H1 (cell line): ENCODE data around the gene OPCML. TPM values are rescaled to one million over a fixed set of nuclear protein-coding genes. Genes with fewer than 3 reads are reported as not detected.

ENCODE experiments used
- CTCF ChIA-PET: fragments of 300-600 bp; sonication (Branson Sonifier 250); formaldehyde crosslinking; loops from one replicate; lab custom pipeline; 2021; ENCODE audit not compliant: partially characterized antibody; lab: Charles Lee
- POLR2A ChIA-PET: fragments of 300-600 bp; sonication (Branson Sonifier 250); formaldehyde crosslinking; loops from one replicate; lab custom pipeline; 2021; ENCODE audit warnings: inconsistent platforms; ENCODE audit not compliant: partially characterized antibody; lab: Charles Lee
- DNase-seq, 2 experiments: peaks; one replicate each; pipeline versions ENCODE4 v3.0.0 to v3.0.0-alpha.2; 2010 to 2022; ENCODE audit warnings: low spot score in 2 of 2, low read depth in 1 of 2, mixed read lengths in 1 of 2
- FAIRE-seq: peaks from 2 replicates; lab custom pipeline; 2011; peaks lifted over from hg19 to GRCh38; lab: Jason Lieb, UNC
- H2AFZ ChIP-seq: 2 replicates; pipeline ENCODE4 v1.8.1; 2012; ENCODE audit warnings: low read length, inconsistent platforms
- H2AK5ac ChIP-seq: 2 replicates; pipeline ENCODE4 v1.6.1; 2013; ENCODE audit warnings: low read depth, low read length
- H2BK120ac ChIP-seq: replicated peaks from 2 replicates; pipeline ENCODE3; 2013; ENCODE audit warnings: low read depth, low read length, inconsistent platforms
- H2BK12ac ChIP-seq: 2 replicates; pipeline ENCODE4 v1.6.1; 2013; ENCODE audit warnings: low read depth, low read length
- H2BK15ac ChIP-seq: 2 replicates; pipeline ENCODE4 v1.6.1; 2013; ENCODE audit warnings: low read length
- H2BK20ac ChIP-seq: 2 replicates; pipeline ENCODE4 v1.6.1; 2013; ENCODE audit warnings: low read length
- H2BK5ac ChIP-seq: 2 replicates; pipeline ENCODE4 v1.6.1; 2013; ENCODE audit warnings: low read depth, low read length
- H3K14ac ChIP-seq: 2 replicates; pipeline ENCODE4 v1.6.1; 2013; ENCODE audit warnings: inconsistent platforms; ENCODE audit not compliant: insufficient read length
- H3K18ac ChIP-seq: 2 replicates; pipeline ENCODE4 v1.6.1; 2013; ENCODE audit warnings: low read length; ENCODE audit errors: extremely low read depth
- H3K23ac ChIP-seq: 2 replicates; pipeline ENCODE4 v1.6.1; 2013; ENCODE audit warnings: inconsistent platforms; ENCODE audit not compliant: insufficient read length
- H3K23me2 ChIP-seq: 2 replicates; pipeline ENCODE4 v1.6.1; 2013; ENCODE audit warnings: low read depth, low read length
- H3K27ac ChIP-seq: 2 replicates; pipeline ENCODE4 v1.6.1; 2011; ENCODE audit warnings: low read depth, low read length, inconsistent platforms
- H3K27me3 ChIP-seq, 4 experiments: replicated peaks in 1 of 4; 1 replicate in 1 of 4; 2 replicates in 3 of 4; pipeline versions ENCODE4 v1.6.1 to v1.8.1; 2011 to 2013; ENCODE audit warnings: low read length in 3 of 4, mild to moderate bottlenecking in 3 of 4, inconsistent platforms in 2 of 4, mixed read lengths in 2 of 4, moderate library complexity in 1 of 4; ENCODE audit not compliant: control insufficient read depth in 3 of 4, insufficient read depth in 3 of 4; ENCODE audit errors: extremely low read depth in 1 of 4
- H3K36me3 ChIP-seq, 4 experiments: 2 replicates each; pipeline versions ENCODE4 v1.6.1 to v1.8.1; 2011 to 2013; ENCODE audit warnings: mild to moderate bottlenecking in 4 of 4, low read length in 3 of 4, moderate library complexity in 2 of 4, control low read depth in 1 of 4, inconsistent platforms in 1 of 4; ENCODE audit not compliant: insufficient read depth in 4 of 4, control insufficient read depth in 2 of 4
- H3K4ac ChIP-seq: replicated peaks from 2 replicates; pipeline ENCODE3; 2013; ENCODE audit warnings: low read length, low read depth, mixed read lengths, inconsistent platforms; ENCODE audit not compliant: insufficient read length
- H3K4me1 ChIP-seq, 4 experiments: replicated peaks in 1 of 4; 1 replicate in 1 of 4; 2 replicates in 3 of 4; pipeline versions ENCODE4 v1.6.1 to v1.8.1; 2011 to 2013; ENCODE audit warnings: low read length in 3 of 4, inconsistent platforms in 2 of 4, mixed read lengths in 1 of 4; ENCODE audit not compliant: insufficient read depth in 4 of 4, control insufficient read depth in 3 of 4
- H3K4me2 ChIP-seq, 2 experiments: 2 replicates each; pipeline versions ENCODE4 v1.6.1 to v1.8.1; 2011 to 2013; ENCODE audit warnings: low read depth in 2 of 2, low read length in 2 of 2, control low read depth in 1 of 2, inconsistent platforms in 1 of 2, mild to moderate bottlenecking in 1 of 2; ENCODE audit not compliant: insufficient read depth in 1 of 2
- H3K4me3 ChIP-seq, 4 experiments: fragments of 200-600, 300-600 bp in 1 of 4; sonication (generic), shearing (Covaris generic), sonication (Bioruptor Twin) in 1 of 4; 2 replicates each; pipeline versions ENCODE4 v1.5.1 to v1.8.1; 2011 to 2016; ENCODE audit warnings: low read length in 4 of 4, low read depth in 3 of 4, control low read depth in 2 of 4, inconsistent platforms in 2 of 4, mild to moderate bottlenecking in 2 of 4, mixed read lengths in 1 of 4, moderate library complexity in 1 of 4; ENCODE audit not compliant: insufficient read depth in 2 of 4; ENCODE audit errors: extremely low read depth in 1 of 4
- H3K56ac ChIP-seq: replicated peaks from 2 replicates; pipeline ENCODE3; 2013; ENCODE audit warnings: low read depth, mild to moderate bottlenecking, mixed read lengths, low read length, inconsistent platforms; ENCODE audit not compliant: insufficient read length
- H3K79me1 ChIP-seq: 2 replicates; pipeline ENCODE4 v1.6.1; 2013; ENCODE audit warnings: low read depth, low read length, control low read depth
- H3K79me2 ChIP-seq, 2 experiments: 2 replicates each; pipeline versions ENCODE4 v1.6.1 to v1.8.1; 2012 to 2013; ENCODE audit warnings: low read length in 2 of 2, mild to moderate bottlenecking in 2 of 2, inconsistent platforms in 1 of 2; ENCODE audit not compliant: insufficient read depth in 2 of 2, control insufficient read depth in 1 of 2
- H3K9ac ChIP-seq, 4 experiments: replicated peaks in 1 of 4; 1 replicate in 1 of 4; 2 replicates in 3 of 4; pipeline versions ENCODE4 v1.6.1 to v1.8.1; 2011 to 2013; ENCODE audit warnings: low read depth in 3 of 4, low read length in 3 of 4, control low read depth in 2 of 4, mild to moderate bottlenecking in 2 of 4, moderate library complexity in 2 of 4, inconsistent platforms in 1 of 4; ENCODE audit errors: extremely low read depth in 1 of 4
- H3K9me3 ChIP-seq, 2 experiments: 2 replicates each; pipeline versions ENCODE4 v1.6.1 to v1.8.1; 2012 to 2013; ENCODE audit warnings: mild to moderate bottlenecking in 2 of 2, moderate library complexity in 2 of 2, control low read depth in 1 of 2, inconsistent platforms in 1 of 2, low read depth in 1 of 2, low read length in 1 of 2, mixed read lengths in 1 of 2; ENCODE audit not compliant: insufficient read depth in 2 of 2
- H4K20me1 ChIP-seq, 2 experiments: replicated peaks in 1 of 2; 2 replicates each; pipeline versions ENCODE3 to v1.8.1; 2011 to 2013; ENCODE audit warnings: inconsistent platforms in 2 of 2, low read length in 2 of 2, mild to moderate bottlenecking in 1 of 2; ENCODE audit not compliant: insufficient read depth in 2 of 2, control insufficient read depth in 1 of 2
- H4K5ac ChIP-seq: 2 replicates; pipeline ENCODE4 v1.6.1; 2013; ENCODE audit warnings: low read length, low read depth, mixed read lengths, inconsistent platforms; ENCODE audit not compliant: insufficient read length
- H4K8ac ChIP-seq: 2 replicates; pipeline ENCODE4 v1.8.0; 2013; ENCODE audit warnings: mild to moderate bottlenecking, moderate library complexity, low read length, inconsistent platforms; ENCODE audit not compliant: insufficient read depth; ENCODE audit errors: extremely low read depth
- H4K91ac ChIP-seq: replicated peaks from 2 replicates; pipeline ENCODE3; 2013; ENCODE audit warnings: low read length, mixed read lengths, inconsistent platforms; ENCODE audit not compliant: insufficient read length
- polyA plus RNA-seq, 7 experiments: library from polyadenylated mRNA; depleted of rRNA in 3 of 7; stranded (reverse) in 5 of 7; unstranded in 2 of 7; fragments of >200 nt in 5 of 7; fragments of 200-250 nt in 2 of 7; gene quantifications; 1 replicate in 5 of 7; 2 replicates in 1 of 7; 4 replicates in 1 of 7; pipeline versions ENCODE4 v1.2.1 to v1.2.3, GENCODE V29; 2011 to 2013; ENCODE audit warnings: missing spikeins in 2 of 7, mixed read lengths in 2 of 7
- total RNA-seq: library from RNA; stranded (reverse); fragmentation: NEBNext Ultra II Directional; extraction: Animal tissue kit (Norgen Biotek cat#: 25700); gene quantifications from 2 replicates; pipeline ENCODE4 v1.2.1, GENCODE V29; 2021
- TF ChIP-seq, protein P1 (sequence below): IDR thresholded peaks from 2 replicates; pipeline ENCODE4 v1.6.1; 2012; ENCODE audit warnings: low read length, inconsistent platforms

The OPCML gene
- total and polyA plus RNA-seq, 2 of the 8 experiments (the other 6 are each of a cell fraction or from before 2014, with no cell fraction given), result 2.3 to 3.1 TPM

DNA sequence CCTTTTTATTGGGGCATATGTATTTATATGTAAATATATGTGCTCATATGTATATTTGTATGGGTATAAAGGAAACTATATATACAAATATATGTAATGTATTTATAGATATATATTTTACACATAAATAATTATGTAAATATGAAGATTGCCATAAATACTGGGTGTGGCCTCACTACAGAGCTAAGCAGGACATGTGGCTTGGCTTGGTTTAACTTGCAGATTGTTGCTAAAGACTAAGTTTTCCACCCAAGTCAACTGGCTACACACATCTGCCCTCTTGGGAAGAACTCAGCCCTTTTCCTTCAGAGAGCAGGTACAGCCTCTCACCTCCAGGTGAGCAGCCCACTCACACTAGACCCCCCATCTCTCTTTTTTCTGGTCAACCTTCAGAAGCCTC, 315.5 kb downstream of the OPCML start:
- Histone ChIP-seq H4K91ac (no peak overlapping the region), H3K4me1 (peaks cover 0 to 3% (median 0%) of the 10 kb centered on the region in 4 experiments; a peak in 1 of 7 replicates), H3K18ac (no peak overlapping the region), H3K4ac (no peak overlapping the region), H4K5ac (no peak overlapping the region), H3K79me1 (no peaks in the 10 kb centered on the region), H3K79me2 (no peaks in the 10 kb centered on the region), H2BK15ac (no peak overlapping the region), H3K14ac (no peak overlapping the region), H2BK20ac (no peak overlapping the region), H2BK120ac (no peak overlapping the region), H3K4me2 (no peak overlapping the region), H2AK5ac (no peak overlapping the region), H2BK5ac (no peak overlapping the region), H3K27me3 (no peaks in the 10 kb centered on the region), H4K20me1 (no peaks in the 10 kb centered on the region), H3K4me3 (no peak overlapping the region), H3K27ac (no peak overlapping the region), H2BK12ac (no peak overlapping the region), H3K23ac (no peak overlapping the region), H2AFZ (no peak overlapping the region), H4K8ac (no peak overlapping the region), H3K23me2 (no peaks in the 10 kb centered on the region), H3K56ac (no peak overlapping the region), H3K9ac (no peak overlapping the region), H3K9me3 (no peaks in the 10 kb centered on the region), H3K36me3 (no peaks in the 10 kb centered on the region)
- DNase-seq (no peak), FAIRE-seq (no peak)
- CTCF ChIA-PET, result interaction anchor here (0.9 to 2.0 kb wide), 5 partner anchors 11 to 138 kb away, joined by 3 to 5 read pairs (median 4); no protein-coding TSS in a partner anchor
- POLR2A ChIA-PET, result no interaction called here
- TF ChIP-seq, protein P1, sequence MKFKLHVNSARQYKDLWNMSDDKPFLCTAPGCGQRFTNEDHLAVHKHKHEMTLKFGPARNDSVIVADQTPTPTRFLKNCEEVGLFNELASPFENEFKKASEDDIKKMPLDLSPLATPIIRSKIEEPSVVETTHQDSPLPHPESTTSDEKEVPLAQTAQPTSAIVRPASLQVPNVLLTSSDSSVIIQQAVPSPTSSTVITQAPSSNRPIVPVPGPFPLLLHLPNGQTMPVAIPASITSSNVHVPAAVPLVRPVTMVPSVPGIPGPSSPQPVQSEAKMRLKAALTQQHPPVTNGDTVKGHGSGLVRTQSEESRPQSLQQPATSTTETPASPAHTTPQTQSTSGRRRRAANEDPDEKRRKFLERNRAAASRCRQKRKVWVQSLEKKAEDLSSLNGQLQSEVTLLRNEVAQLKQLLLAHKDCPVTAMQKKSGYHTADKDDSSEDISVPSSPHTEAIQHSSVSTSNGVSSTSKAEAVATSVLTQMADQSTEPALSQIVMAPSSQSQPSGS, result no peak
